ENCODE measurements around the gene ADAM22. TPM values are rescaled to one million over a fixed set of nuclear protein-coding genes. Genes with fewer than 3 reads are reported as not detected.

Gene ADAM22
- total and polyA plus RNA-seq, 10 of the 15 experiments (the other 5 are each of a cell fraction or from before 2014, with no cell fraction given): 1.4 to 24.5 (median 7.6) TPM

DNA sequence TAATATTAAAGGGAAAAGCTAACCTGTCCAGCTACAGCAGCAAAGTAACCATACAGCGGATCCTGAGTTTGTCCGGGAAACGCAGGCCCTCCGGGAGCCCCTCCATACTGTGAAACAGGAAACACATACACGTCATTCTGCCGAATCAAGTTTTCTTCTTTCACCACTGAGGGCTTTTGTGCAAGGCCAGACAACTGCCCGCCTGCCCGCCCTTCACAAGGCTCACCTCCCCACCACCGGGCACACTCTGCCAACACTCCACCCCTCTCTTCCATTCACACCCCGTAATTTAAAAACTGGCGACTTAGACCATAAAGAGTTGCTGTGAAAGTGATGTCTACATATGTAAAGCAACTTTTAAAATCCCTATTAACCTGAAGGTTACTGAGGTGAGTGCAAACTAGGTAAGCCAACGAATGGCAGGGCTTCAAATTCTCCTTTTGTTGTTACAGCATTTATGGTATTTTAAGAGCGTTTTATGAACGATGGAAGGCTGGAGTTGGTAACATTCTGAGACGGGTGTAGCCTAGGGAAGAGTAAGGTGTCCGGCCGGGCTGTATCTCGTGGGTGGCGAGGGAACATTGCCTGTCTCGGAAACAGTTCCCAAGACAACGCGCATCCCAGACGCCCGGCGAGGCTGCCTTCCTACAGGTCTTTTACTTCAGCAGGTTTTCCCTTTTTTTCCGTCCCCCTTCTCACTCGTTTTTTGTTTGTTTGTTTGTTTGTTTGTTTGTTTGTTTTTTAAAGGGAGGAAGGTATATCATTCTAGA, 285.0 kb downstream of the ADAM22 start (continued):
- TF ChIP-seq ZNF207 (IDR thresholded peaks at IDR 0.05; ENCODE audit: borderline replicate concordance) (0 out of 2 replicates have a peak, but pooled peaks have one; percentile 28), RB1 (IDR thresholded peaks at IDR 0.05; ENCODE audit: borderline replicate concordance) (0 out of 2 replicates have a peak, but pooled peaks have one; percentile 13), MXI1 (IDR thresholded peaks at IDR 0.05; ENCODE audit: low read depth, low read length) (0 out of 2 replicates have a peak, but pooled peaks have one; percentile 38), TAF1 (IDR thresholded peaks at IDR 0.05; ENCODE audit: borderline replicate concordance, low read depth, low read length) (peak; percentile 67)
- TF ChIP-seq, protein P1, sequence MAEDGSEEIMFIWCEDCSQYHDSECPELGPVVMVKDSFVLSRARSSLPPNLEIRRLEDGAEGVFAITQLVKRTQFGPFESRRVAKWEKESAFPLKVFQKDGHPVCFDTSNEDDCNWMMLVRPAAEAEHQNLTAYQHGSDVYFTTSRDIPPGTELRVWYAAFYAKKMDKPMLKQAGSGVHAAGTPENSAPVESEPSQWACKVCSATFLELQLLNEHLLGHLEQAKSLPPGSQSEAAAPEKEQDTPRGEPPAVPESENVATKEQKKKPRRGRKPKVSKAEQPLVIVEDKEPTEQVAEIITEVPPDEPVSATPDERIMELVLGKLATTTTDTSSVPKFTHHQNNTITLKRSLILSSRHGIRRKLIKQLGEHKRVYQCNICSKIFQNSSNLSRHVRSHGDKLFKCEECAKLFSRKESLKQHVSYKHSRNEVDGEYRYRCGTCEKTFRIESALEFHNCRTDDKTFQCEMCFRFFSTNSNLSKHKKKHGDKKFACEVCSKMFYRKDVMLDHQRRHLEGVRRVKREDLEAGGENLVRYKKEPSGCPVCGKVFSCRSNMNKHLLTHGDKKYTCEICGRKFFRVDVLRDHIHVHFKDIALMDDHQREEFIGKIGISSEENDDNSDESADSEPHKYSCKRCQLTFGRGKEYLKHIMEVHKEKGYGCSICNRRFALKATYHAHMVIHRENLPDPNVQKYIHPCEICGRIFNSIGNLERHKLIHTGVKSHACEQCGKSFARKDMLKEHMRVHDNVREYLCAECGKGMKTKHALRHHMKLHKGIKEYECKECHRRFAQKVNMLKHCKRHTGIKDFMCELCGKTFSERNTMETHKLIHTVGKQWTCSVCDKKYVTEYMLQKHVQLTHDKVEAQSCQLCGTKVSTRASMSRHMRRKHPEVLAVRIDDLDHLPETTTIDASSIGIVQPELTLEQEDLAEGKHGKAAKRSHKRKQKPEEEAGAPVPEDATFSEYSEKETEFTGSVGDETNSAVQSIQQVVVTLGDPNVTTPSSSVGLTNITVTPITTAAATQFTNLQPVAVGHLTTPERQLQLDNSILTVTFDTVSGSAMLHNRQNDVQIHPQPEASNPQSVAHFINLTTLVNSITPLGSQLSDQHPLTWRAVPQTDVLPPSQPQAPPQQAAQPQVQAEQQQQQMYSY (CRISPR knock-in tag; IDR thresholded peaks at IDR 0.05): no peak

All from GM12878 (cell line).